Nephron progenitor cell (in vitro differentiated cells): Measurements from ENCODE around the gene SLC30A7.
"Not testable (repeated sequence)": the region's sequence is repeated elsewhere in the genome, so short reads cannot be mapped to it uniquely, and the experiment has no call there.

Source experiments
- DNase-seq: peaks from one replicate; pipeline ENCODE4 v3.0.0; 2021
- H3K27ac Mint-ChIP-seq: 2 replicates; pipeline ENCODE4 v1.8.0; 2021; ENCODE audit warnings: mild to moderate bottlenecking, moderate library complexity, mixed read lengths
- H3K27me3 Mint-ChIP-seq: 2 replicates; pipeline ENCODE4 v1.8.0; 2021; ENCODE audit warnings: mild to moderate bottlenecking, low read depth, mixed read lengths; ENCODE audit not compliant: poor library complexity
- H3K36me3 Mint-ChIP-seq: 2 replicates; pipeline ENCODE4 v1.8.0; 2021; ENCODE audit warnings: low read depth, mixed read lengths
- H3K4me1 Mint-ChIP-seq: 2 replicates; pipeline ENCODE4 v1.8.0; 2021; ENCODE audit warnings: mixed read lengths
- H3K4me3 Mint-ChIP-seq: 2 replicates; pipeline ENCODE4 v1.8.0; 2021; ENCODE audit warnings: mild to moderate bottlenecking, moderate library complexity, mixed read lengths
- H3K9me3 Mint-ChIP-seq: 2 replicates; pipeline ENCODE4 v1.8.0; 2021; ENCODE audit warnings: mild to moderate bottlenecking, moderate library complexity, mixed read lengths
- TF ChIP-seq, protein P1 (sequence below): fragments of 200-600 bp; sonication (generic); IDR thresholded peaks from 2 replicates; pipeline ENCODE4 v1.5.0; 2021; ENCODE audit warnings: antibody characterized with exemption

SLC30A7 gene

DNA sequence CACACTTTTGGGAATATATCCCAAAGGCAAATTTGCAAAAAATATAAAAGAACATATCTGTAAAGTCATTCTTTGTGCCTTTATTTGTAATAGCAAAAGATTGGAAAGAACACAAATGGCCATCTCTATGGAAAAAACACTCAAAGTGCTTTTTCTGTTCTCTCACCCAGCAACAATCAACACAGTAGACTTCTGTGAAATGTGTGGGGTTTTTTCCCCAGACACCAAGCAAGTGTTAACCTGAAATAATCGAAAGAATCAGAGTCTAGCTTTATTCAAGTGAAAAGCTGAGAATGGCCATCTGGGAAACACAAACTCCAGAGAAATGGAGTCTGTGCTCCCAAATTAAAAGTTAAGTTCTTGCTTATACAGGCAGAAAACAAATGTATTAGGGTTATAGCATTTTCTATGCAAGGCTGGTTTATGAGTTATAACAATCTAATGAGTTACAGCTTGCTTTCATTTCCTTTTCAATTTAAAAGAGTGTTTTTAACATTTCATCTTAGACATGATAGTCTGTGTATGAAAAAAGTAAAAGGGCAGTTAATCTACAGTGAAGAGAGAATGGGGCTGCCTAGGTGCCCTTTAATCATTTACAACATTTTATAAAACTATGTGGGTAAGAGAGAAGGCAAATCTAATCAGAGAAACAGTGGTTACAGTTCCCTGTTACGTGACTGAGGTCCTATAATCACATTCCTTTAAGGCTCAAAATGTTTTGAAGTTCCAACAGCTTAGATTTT is 46.6 kb downstream of the SLC30A7 start:
- peaks cover 36% of the 10 kb centered on the region for H3K9me3 Mint-ChIP-seq
- peaks cover 87% of the 10 kb centered on the region for H3K36me3 Mint-ChIP-seq
- no peaks in the 10 kb centered on the region for H3K27me3 Mint-ChIP-seq
- DNase-seq: no peak
- no peak overlapping the region for H3K27ac Mint-ChIP-seq
- TF ChIP-seq, protein P1, sequence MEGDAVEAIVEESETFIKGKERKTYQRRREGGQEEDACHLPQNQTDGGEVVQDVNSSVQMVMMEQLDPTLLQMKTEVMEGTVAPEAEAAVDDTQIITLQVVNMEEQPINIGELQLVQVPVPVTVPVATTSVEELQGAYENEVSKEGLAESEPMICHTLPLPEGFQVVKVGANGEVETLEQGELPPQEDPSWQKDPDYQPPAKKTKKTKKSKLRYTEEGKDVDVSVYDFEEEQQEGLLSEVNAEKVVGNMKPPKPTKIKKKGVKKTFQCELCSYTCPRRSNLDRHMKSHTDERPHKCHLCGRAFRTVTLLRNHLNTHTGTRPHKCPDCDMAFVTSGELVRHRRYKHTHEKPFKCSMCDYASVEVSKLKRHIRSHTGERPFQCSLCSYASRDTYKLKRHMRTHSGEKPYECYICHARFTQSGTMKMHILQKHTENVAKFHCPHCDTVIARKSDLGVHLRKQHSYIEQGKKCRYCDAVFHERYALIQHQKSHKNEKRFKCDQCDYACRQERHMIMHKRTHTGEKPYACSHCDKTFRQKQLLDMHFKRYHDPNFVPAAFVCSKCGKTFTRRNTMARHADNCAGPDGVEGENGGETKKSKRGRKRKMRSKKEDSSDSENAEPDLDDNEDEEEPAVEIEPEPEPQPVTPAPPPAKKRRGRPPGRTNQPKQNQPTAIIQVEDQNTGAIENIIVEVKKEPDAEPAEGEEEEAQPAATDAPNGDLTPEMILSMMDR: no peak
- no peak overlapping the region for H3K4me3 Mint-ChIP-seq
- H3K4me1 Mint-ChIP-seq: no peaks in the 10 kb centered on the region

DNA sequence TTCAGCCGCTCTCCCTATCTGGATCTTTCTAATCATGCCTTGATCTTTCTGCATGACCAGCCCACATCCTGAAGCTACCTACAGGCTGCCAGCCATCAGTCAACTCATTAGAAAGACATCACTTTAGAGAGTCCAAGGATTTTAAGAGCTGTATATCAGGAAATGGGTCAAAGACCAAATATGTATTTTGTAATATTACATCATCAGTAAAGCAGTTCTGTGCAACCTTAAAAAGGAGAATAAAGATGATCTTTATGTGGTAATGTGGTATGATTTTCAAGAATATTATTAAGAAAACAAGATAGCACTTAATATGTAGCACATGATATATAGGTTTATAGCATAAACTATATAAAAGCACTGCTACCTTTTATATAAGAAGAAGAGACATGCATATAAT is 47.6 kb downstream of the SLC30A7 start:
- no peaks in the 10 kb centered on the region for H3K4me1 Mint-ChIP-seq
- H3K27ac Mint-ChIP-seq: peak overlapping the region; percentile 59
- peaks cover 87% of the 10 kb centered on the region for H3K36me3 Mint-ChIP-seq
- H3K9me3 Mint-ChIP-seq: peaks cover 42% of the 10 kb centered on the region
- no peaks in the 10 kb centered on the region for H3K27me3 Mint-ChIP-seq
- DNase-seq: no peak
- TF ChIP-seq, protein P1: no peak
- H3K4me3 Mint-ChIP-seq: no peak overlapping the region

DNA sequence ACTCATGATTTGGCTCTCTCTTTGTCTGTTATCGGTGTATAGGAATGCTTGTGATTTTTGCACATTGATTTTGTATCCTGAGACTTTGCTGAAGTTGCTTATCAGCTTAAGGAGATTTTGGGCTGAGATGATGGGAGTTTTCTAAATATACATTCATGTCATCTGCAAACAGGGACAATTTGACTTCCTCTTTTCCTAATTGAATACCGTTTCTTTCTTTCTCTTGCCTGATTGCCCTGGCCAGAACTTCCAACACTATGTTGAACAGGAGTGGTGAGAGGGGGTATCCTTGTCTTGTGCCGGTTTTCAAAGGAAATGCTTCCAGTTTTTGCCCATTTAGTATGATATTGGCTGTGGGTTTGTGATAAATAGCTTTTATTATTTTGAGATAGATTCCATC is 50.2 kb downstream of the SLC30A7 start:
- Mint-ChIP-seq H3K9me3 (peaks cover 48% of the 10 kb centered on the region), H3K36me3 (peaks cover 83% of the 10 kb centered on the region), H3K4me1 (peaks cover 23% of the 10 kb centered on the region)
- H3K4me3 Mint-ChIP-seq, H3K27me3 Mint-ChIP-seq, H3K27ac Mint-ChIP-seq, DNase-seq: not testable (repeated sequence)

DNA sequence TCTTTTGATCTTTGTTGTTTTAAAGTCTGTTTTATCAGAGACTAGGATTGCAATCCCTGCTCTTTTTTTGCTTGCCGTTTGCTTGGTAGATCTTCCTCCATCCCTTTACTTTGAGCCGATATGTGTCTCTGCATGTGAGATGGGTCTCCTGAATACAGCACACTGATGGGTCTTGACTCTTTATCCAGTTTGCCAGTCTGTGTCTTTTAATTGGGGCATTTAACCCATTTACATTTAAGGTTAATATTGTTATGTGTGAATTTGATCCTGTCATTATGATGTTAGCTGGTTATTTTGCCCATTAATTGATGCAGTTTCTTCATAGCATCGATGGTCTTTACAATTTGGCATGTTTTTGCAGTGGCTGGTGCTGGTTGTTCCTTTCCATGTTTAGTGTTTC is 51.9 kb downstream of the SLC30A7 start:
- H3K27me3 Mint-ChIP-seq: not testable (repeated sequence)
- Mint-ChIP-seq H3K4me1 (peaks cover 37% of the 10 kb centered on the region), H3K36me3 (peaks cover 82% of the 10 kb centered on the region)

DNA sequence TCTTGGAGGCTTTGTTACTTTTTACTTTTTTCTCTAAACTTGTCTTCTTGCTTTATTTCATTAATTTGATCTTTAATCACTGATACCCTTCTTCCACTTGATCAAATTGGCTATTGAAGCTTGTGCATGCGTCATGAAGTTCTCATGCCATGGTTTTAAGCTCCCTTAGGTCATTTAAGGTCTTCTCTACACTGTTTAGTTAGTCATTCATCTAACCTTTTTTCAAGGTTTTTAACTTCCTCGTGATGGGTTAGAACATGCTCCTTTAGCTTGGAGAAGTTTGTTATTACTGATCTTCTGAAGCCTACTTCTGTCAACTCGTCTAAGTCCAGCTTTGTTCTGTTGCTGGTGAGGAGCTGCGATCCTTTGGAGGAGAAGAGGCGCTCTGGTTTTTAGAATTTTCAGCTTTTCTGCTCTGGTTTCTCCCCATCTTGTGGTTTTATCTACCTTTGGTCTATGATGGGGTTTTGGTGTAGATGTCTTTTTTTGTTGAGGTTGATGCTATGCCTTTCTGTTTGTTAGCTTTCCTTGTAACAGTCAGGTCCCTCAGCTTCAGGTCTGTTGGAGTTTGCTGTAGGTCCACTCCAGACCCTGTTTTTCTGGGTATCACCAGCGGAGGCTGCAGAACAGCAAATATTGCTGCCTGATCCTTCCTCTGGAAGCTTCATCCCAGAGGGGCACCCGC is 53.0 kb downstream of the SLC30A7 start:
- peaks cover 75% of the 10 kb centered on the region for H3K36me3 Mint-ChIP-seq

More for the DNA sequence above, 51.9 kb downstream of the SLC30A7 start:
- H3K27ac Mint-ChIP-seq, DNase-seq, H3K4me3 Mint-ChIP-seq: not testable (repeated sequence)
- H3K9me3 Mint-ChIP-seq: peaks cover 48% of the 10 kb centered on the region

DNA sequence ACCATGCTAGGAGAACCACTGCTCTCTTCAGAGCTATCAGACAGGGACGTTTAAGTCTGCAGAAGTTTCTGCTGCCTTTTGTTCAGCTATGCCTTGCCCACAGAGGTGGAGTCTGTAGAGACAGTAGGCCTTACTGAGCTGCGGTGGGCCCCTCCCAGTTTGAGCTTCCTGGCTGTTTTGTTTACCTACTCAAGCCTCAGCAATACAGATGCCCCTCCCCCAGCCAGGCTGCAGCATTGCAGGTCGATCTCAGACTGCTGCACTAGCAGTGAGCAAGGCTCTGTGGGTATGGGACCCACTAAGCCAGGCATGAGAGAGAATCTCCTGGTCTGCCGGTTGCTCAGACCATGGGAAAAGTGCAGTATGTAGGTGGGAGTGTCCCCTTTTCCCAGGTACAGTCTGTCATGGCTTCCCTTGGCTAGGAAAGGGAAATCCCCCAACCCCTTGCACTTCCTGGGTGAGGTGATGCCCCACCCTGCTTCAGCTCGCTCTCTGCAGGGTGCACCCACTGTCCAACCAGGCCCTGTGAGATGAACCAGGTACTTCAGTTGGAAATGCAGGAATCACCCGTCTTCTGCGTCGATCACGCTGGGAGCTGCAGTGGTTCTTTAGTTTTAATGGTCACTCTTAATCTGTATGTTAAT is 53.7 kb downstream of the SLC30A7 start:
- H3K27ac Mint-ChIP-seq, H3K4me3 Mint-ChIP-seq, H3K27me3 Mint-ChIP-seq: not testable (repeated sequence)
- DNase-seq: peak; percentile 59
- Mint-ChIP-seq H3K4me1 (peaks cover 41% of the 10 kb centered on the region), H3K36me3 (peaks cover 72% of the 10 kb centered on the region), H3K9me3 (peaks cover 46% of the 10 kb centered on the region)

More for the DNA sequence above, 53.0 kb downstream of the SLC30A7 start:
- Mint-ChIP-seq H3K4me1 (peaks cover 41% of the 10 kb centered on the region), H3K4me3 (peak overlapping the region; percentile 20), H3K9me3 (peaks cover 48% of the 10 kb centered on the region), H3K27ac (peak overlapping the region; percentile 56)
- not testable (repeated sequence) for DNase-seq, H3K27me3 Mint-ChIP-seq

DNA sequence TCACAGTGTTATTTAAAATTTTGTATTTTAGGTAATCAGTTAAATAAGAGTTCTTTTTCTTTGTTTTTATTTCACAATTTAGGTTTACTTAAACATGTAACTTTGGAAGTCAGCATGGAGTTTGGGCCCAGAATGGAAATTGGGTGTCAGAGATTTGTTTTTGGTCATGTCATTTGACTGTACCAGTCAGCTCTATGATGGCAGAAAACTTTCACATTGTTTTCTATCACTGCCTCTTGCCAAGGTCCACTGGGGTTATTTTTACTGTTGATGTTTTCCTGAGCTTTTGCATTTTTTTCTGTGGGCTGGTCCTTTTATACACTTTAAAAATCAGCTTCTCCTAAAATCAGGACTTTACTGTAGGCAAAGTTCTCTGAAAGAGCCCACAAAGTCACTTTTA is 54.4 kb downstream of the SLC30A7 start:
- Mint-ChIP-seq H3K9me3 (peaks cover 39% of the 10 kb centered on the region), H3K4me1 (peaks cover 41% of the 10 kb centered on the region), H3K27me3 (no peaks in the 10 kb centered on the region), H3K27ac (peak overlapping the region; percentile 61), H3K4me3 (no peak overlapping the region), H3K36me3 (peaks cover 65% of the 10 kb centered on the region)
- TF ChIP-seq, protein P1: no peak
- DNase-seq: no peak
